NCI-H345 treated with DMSO at 0.1 percent for 48 hours (cell line): ENCODE measurements around the gene AGBL3.
A peak's percentile ranks its signal among the peaks of the same experiment; 100 is the strongest.
"Not testable (repeated sequence)": the region's sequence is repeated elsewhere in the genome, so short reads cannot be mapped to it uniquely, and the experiment has no call there.

Experiments
- DNase-seq: peaks from one replicate; lab custom pipeline; 2025; ENCODE audit not compliant: unreplicated experiment; lab: John Stamatoyannopoulos, UW

The AGBL3 gene

DNA sequence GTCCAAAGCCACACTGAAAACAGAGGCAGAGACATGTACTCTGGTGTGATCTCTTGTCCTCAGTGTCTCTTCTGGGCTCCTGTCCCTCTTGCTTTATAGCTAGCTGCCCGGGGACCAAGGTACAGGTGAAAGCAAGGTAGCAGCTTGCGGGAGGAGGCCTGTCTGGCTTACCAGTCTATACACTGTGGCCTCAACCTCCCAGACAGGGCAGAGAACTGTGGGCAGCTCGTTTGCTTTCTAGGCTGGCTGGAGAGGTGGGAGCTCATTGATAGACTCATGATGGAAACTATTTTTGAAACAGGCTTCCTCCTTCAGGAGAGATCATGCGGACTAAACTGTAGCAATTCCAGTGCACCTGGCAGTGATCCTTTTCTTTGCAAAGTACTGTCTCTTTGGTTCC is 179.6 kb downstream of the AGBL3 start:
- DNase-seq, result no peak

- DNase-seq, result no peak
Observed at GRCh38 chr7:135166338-135166990, 180.2 kb downstream of the AGBL3 start.

DNA sequence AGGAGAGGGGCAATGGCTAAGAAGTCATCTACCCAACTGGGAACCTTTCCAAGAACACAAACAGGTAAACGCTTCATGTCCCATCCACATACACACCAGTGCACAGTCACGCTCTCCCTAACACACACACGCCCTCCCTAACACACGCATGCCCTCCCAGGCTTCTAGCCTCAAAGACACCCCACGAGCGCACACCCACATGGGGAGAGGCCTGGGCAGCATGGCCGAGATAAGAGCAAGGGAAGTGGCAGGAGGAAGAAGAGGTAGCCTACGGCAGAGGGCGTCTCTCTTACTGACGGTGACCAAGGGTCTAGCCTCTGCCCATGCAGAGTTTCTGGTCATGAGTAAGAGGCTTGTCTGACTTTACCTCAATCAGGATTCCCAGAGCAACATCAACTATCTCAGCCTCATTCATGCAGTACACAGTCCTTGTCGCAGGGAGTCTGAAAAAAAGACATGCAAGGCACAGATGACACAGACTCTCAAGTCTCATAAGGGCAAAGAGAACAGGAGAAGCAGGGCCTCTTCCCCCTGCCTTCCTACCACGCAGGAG is 181.1 kb downstream of the AGBL3 start:
- DNase-seq, result no peak

GRCh38 chr7:135168001-135168400 is 181.7 kb downstream of the AGBL3 start:
- no peak for DNase-seq

DNA sequence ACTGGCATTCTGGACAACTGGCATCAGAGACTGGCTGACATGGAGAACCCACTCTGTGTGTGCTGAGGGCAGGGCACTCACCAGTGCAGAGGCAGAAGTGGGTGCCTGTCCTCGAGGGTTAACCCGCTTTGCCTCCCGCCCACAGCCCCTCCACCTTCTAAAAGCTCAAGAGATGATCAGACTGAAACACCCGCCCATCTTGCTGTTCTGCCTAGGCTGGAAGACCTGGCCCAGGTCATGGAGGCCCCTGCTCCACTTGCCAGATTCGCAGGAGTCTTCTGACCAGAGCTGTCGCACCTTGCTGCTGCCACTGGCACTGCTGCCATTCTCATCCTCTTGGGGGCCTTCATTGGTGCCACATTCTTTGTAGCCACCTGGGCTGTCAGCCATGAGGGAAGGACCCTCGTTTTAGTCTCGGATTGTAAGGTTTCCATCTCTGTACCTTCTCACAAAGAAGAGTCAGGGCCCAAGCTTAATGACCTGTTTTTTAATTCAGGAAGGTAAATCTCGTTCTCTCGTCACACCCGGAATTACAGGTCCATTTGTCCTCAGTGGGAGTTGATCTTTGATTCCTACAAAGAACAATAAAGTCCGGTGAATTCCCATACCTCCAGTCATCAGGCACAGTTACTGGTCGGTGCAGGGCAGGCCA is 182.3 kb downstream of the AGBL3 start:
- DNase-seq, result no peak

DNA sequence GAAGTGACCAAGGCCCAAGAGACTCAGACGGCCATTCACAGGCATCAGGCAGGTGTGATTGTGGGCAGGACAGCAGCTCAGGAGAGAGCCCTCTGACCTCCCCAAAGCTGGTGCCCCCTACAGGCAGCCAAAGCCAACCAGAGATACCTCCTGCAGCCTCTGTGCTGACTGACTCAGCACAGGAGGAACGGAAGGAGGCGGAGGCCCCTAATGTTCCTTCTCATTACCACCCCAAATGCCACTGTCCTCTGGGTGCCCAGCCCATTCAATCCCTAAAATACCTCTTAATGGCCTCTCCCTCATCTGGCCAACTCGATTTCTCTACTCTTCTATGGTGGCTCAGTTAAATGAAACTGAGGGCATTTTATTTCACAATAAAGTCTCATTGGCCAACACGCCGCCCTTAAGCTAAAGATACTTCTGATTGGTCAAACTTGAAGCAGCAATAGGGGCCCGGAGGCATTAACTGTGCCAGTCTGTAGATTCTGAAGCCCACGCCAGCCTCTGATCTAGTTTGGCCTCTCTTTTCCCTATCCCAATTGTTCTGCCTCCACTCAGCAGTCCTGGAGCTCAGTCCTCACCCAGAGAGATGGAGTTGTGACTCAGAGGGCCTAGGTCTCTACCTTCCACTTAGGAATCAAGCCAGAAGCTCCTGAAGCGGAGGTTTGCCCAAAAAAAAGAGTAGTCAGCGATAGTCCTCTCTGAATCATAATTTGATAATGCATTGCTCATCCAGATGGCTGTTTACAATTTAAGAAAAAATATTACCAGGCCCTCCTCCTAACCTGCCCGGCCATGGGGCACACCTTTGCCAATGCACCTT is 183.0 kb downstream of the AGBL3 start:
- no peak for DNase-seq

DNA sequence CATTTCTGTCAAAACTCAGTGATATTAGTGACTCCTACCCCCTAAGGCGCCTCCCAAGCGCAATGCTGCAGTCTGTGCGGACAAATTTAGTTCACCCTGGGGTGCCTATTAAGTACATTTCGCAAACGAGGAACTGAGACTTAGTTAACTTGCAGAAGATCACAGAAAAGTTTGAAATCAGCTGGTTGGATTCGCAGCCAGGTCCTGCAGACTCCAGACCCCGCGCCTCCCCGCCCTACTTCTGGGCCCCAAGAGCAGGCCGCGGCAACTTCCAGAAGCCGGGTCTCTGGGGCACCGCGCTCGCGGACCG is 183.6 kb downstream of the AGBL3 start:
- DNase-seq, result no peak

DNA sequence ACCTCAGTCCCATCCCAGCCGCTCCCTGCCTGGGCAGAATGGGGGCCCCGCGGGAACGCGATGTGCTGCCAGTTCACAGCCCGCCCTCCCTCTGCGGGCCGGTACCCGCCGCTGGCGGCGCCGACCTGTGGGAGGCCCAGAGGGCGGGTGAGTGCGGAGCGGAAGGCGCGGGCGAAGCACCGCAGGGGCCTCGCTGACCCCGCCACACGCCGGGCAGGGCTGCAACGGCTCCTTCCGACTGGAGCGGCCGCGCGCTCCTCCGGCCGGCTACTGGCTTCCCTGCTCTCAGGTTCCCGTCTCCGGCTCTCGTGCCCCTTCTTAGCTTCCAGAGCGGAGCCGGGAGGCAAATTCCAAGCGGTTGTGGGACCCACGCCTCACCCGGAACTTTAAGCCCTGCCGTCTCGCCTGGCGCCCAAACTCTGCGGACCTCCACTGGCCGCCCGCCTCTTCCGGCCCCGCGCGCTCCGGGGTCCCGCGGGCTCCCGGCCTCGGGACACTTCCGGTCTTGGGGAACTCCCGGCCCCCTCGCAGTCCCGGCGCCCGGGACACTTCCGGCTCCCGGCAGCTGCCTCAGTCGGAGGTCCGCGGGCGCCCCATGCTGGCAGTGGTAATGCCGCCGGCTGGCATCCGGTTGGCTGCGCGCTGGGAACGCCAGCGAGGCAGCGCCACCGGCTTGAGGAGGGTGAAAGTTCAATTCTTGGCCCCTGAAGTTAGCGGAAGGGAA is 184.1 kb downstream of the AGBL3 start, which contains the start of gene CYREN:
Gene CYREN (minus strand): TSS at position 434 of the 724 bp plus-strand sequence. CDS start 1,785 bp downstream, outside the sequence.
- DNase-seq, result peak; percentile 83

DNA sequence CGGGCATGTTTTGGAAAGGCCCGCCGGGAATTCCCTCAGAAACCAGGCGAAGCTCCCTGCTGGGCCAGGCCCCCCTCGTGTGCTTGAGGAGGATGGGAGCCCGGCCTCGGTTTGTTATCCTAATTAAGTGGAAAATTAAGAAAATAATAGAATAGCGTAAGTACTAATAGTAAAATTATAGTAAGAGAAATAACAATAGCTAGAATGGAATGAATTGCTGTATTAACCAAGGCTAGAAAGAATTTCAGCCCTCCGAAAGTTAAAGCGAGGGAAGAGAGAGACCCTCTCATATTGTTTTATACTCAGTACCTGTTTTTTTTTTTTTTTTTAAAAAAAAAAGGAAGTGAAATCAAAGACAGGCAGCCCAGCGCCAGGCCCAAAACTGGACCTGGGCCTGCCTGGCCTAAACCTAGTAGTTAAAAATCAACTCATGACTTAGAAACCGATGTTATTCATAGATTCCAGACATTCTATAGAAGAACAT is 184.7 kb downstream of the AGBL3 start:
- DNase-seq, result not testable (repeated sequence)

GRCh38 chr7:135171581-135172291 is 185.4 kb downstream of the AGBL3 start:
- not testable (repeated sequence) for DNase-seq

DNA sequence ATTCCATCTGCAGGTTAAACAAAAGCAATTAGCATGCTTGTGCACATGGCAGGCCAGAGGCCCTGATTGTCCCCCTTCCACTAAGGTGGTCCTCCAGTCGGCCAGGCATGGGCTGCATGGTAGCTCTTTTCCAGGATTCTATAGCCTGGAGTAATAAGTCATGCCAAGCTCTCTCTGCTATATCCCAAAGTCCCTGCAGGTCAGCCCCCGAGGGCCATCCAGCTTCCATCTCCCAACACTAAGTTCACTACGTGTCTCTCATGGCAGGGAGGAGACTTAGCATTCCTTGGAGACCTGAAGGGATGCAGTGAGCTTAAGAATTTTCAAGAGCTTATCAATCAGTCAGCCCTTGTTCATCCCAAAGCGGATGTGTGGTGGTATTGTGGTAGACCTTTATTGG is 187.6 kb downstream of the AGBL3 start:
- not testable (repeated sequence) for DNase-seq

DNA sequence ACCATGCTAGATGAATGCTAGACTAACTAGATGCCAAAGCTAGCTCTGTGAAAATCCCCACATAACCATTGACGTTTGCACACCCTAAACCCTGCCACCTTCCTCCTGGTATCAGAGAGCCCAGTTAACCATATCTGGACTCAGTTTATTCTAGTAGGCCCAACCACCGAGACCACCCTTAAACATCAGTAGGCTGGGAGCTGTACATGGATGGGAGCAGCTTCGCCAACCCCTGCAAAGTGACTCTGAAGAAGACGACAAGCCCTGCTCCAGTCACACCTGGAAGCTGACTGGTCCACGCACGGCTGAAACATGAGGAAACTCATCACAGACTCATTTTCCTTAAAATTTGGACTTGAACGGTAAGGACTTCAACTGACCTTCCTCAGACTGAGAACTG is 188.6 kb downstream of the AGBL3 start:
- DNase-seq, result no peak

- DNase-seq, result no peak
Observed at GRCh38 chr7:135175931-135176330, 189.6 kb downstream of the AGBL3 start.

- DNase-seq, result no peak
Observed at GRCh38 chr7:135177028-135177696, 190.9 kb downstream of the AGBL3 start.

- DNase-seq, result no peak
Observed at GRCh38 chr7:135178364-135178763, 192.1 kb downstream of the AGBL3 start.

- no peak for DNase-seq
Observed at GRCh38 chr7:135179321-135179925, 193.1 kb downstream of the AGBL3 start.

GRCh38 chr7:135180122-135180521 is 193.8 kb downstream of the AGBL3 start:
- DNase-seq, result no peak

DNA sequence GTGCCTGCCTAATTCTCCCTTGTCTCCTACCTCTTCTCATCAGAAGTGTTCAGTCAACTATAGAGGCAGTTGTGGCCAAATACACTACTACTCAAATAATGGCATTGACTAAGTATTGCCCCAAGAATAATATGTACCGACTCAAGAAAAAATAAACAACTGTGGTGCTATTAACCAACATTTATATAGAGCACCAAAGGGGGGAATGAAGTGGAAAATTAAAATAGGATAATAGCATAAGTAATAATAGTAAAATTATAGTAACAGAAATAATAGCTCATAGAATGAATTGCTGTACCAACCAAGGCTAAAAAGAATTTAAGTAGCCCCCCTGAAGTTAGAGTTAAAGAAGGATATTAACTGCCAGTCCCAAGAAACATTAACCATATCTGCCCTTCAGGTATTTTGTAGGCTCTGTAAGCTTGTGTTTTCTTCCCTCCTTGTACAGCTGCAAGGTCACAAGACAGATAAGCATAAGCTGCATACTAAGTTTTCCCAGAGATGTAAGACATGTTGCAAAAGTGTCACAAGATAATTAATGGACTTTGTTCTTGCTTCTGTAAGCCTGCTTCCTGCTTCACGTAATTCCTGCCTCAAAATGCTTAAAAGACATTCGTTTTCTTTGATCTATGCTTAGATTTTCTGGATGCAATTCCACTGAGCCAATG is 195.1 kb downstream of the AGBL3 start:
- DNase-seq, result no peak
